Skin of body (tissue), 2 donors: Measurements from ENCODE around the gene LRRC8C. TPM values are rescaled to one million over a fixed set of nuclear protein-coding genes. Genes with fewer than 3 reads are reported as not detected.
"Not testable (repeated sequence)": the region's sequence is repeated elsewhere in the genome, so short reads cannot be mapped to it uniquely, and the experiment has no call there.

Experiments
- DNase-seq: peaks from one replicate; lab custom pipeline; 2025; lab: John Stamatoyannopoulos, UW
- total RNA-seq: library from RNA; depleted of rRNA; stranded (reverse); fragments of >200 nt; gene quantifications from one replicate; pipeline ENCODE4 v1.2.3, GENCODE V29; 2014

Gene LRRC8C
- total RNA-seq, 1 donor from 2014 or later, result 9.7 TPM

GRCh38 chr1:89703469-89703868, 70.5 kb downstream of the LRRC8C start:
- DNase-seq, result no peak

- DNase-seq, result no peak
Measured at GRCh38 chr1:89704014-89704413, 71.1 kb downstream of the LRRC8C start.

DNA sequence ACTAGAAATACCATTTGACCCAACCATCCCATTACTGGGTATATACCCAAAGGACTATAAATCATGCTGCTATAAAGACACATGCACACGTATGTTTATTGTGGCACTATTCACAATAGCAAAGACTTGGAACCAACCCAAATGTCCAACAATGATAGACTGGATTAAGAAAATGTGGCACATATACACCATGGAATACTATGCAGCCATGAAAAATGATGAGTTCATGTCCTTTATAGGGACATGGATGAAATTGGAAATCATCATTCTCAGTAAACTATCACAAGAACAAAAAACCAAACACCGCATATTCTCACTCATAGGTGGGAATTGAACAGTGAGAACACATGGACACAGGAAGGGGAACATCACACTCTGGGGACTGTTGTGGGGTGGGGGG, 72.0 kb downstream of the LRRC8C start:
- not testable (repeated sequence) for DNase-seq

DNA sequence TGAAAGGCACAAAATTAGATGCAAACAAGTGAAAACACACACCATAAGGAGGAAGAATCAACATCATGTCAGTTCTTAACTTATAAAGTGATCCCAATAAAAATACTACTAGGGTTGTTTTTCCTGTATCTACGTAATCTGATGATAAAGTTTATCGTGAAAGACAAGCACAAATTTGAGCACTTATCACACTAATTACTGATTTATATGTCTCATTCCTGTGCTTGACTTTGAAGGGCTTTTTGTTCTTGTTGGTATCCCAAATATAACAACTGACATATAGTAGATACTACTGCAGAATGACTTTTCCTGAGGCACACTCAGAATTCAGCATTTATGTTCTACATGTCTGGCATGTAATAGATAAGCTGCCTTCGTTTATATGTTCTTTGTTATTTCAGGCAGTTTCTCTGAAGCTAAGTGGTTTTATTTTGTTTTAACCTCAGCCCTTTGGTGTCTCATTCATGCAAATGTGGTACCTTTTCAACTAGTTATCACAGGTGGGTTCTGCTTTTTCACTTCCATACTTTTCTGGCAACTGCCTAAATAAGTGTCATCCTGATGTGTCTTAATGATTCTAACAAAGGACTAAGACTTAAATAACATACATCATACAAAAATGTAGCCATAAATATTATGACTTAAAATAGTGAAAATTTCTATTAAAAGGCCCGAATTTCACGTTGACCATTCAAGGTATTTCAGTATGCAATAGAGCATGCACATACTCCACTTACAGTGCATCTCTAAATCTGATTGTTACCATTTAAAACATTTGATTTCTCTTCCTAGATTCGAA, 73.2 kb downstream of the LRRC8C start:
- DNase-seq, result no peak

DNA sequence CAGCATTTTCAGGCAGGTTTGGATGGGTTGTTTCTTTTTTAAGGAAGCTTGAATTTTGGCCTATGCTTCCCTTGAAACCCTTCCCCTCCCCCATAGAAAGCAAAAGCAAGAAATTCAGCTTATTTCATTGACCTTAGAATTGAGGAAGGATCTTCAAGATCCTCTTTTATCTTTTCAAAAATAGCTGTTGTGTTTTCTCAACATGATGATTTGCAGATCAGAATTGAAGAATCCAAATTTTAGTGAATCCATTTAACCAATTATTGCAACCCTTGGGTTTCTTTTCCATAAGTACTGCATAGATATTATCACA, 73.7 kb downstream of the LRRC8C start:
- DNase-seq, result no peak

- DNase-seq, result no peak
Measured at GRCh38 chr1:89708751-89709375, 75.9 kb downstream of the LRRC8C start.

- no peak for DNase-seq
Measured at GRCh38 chr1:89710498-89711139, 77.7 kb downstream of the LRRC8C start.

- no peak for DNase-seq
Measured at GRCh38 chr1:89711140-89711778, 78.3 kb downstream of the LRRC8C start.

GRCh38 chr1:89712420-89712819, 79.5 kb downstream of the LRRC8C start:
- no peak for DNase-seq

DNA sequence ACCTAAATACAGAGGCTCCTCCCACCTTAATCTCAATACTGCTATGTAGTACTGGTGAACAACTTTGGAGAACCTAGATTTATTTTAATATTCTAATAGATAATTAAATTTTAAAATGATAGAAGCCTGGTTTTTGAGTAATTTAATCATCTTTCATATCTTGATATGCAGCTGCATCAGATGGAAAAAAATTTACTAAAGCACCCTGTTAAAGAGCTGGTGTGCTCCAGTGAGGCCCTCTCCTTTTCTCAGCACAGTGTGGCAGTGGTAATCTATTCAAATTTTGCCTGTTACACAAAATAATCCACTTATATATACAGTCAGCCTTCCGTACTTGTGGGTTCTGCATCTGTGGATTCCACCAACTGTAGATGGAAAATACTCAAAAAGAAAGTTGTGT, 82.8 kb downstream of the LRRC8C start:
- no peak for DNase-seq

DNA sequence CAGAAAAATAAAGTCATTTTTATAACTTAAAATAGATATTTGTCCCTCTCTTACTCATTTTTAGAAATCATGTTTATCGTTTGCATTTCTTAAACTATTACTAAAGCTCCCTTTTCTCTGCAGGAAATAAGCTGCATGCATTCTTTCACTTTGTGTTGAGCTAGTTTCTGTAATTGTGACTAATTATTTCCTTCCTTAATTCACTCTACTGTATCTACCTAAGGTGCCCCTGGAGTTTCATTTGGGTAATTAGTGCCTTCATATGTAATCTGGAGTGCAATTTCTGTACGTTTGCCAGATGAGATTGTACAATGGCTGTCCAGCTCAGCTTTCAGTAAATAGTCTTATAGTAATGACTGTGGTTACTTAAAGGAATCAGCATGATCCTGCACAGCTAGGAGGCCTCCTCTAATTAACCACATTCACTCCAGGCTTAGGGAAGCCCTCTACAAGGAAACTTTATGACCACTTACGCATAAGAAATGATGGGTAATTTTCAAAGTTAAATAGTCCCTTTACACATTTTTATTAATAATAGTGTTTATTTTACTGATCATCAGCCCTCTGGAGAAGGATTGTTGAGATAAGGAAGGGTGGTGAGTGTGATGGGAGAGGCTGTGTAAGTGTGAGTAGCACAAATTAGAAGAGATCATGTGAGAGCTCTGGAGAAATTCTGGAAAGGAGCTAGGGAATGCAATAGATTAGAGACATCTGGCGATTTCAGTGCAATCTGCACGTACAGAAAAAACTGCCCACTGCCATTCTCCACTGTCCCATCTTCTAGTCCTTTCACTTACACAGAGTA, 86.8 kb downstream of the LRRC8C start:
- peak; percentile 32 for DNase-seq

DNA sequence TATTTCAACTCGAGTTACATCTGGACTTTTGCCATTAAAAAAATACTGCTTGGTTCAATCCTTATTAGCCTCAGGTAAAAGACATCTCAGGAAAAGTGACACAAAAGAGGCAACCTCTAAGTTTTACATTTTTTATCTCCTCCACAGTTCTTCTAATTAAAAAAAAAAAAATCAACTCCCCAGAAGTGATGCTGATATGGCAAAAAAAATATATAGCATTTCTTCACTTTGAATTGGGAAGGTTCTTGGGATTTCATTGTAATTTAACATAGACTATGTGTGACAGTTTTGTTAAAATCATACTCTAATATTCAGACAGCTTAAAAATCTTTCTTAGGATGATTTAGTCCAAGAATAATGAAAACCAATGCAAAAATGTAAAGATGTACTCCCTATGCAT, 87.9 kb downstream of the LRRC8C start:
- no peak for DNase-seq

DNA sequence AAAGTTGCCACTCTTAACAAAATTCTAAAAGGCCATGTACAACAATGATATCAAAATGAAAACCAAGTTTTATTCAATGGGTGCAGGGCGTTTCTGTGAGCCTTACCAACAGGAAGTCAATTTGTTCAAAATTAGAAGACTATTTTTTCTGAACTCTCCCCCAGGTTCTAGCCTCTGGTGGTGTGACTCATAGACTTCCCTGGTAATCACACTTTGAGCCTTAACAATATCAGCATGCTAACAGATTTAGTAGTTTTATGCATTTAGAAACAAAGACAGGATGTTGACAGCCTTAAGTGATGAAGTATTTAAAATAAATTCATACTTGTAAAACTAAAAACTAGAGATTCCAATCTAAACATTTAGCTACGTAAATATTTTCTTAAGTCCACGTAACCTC, 88.4 kb downstream of the LRRC8C start:
- no peak for DNase-seq

- DNase-seq, result no peak
Measured at GRCh38 chr1:89723144-89723543, 90.2 kb downstream of the LRRC8C start.

DNA sequence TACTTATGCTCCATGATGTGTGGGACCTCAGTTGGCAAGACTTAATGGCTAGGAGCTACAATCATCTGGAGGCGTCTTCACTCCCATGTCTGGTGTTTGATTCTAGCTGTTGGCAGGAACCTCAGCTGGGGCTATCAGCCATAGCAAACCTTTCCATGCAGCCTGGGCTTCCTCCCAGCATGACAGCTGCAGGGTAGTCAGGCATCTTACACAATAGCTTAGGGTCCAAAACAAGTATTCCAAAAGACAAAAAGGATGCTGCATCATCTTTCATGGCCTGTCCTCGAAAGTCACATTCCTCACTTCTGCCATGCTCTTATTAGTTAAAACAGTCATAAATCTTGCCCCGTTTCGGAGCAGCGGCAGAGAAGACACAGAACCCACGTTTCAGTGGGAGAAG, 90.9 kb downstream of the LRRC8C start:
- peak; percentile 65 for DNase-seq

DNA sequence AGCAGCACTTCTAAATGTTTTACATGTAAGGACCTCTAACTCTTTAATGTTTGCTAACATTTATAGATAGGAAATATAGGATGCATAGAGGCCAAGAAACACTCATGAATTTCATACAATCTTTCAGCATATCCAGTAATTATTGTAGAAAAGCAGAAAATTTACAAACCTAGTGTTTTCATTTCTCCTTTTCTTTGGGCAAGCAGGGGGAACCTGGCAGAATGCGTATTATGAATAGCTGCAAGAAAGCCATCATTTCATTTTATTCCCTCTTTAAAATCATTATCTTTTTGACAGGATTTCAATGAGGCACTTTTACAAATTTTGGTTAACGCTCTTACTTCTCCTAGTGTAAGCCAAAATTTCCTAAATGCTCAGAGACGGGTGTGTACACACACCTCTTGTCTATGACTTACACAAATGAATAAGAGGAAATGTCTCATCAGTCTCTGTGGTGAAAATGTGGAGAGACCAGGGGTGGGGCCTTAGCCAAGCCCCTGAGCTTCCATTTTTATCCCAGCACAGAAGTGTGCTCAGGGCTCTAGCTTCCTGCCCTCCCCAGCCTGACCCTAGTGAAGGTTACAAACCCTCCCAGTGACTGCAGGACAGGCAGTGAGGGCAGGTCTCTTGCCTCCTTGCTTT, 91.6 kb downstream of the LRRC8C start:
- DNase-seq, result no peak

GRCh38 chr1:89725011-89725370, 92.1 kb downstream of the LRRC8C start:
- DNase-seq, result peak; percentile 96

GRCh38 chr1:89725631-89726030, 92.7 kb downstream of the LRRC8C start:
- no peak for DNase-seq

DNA sequence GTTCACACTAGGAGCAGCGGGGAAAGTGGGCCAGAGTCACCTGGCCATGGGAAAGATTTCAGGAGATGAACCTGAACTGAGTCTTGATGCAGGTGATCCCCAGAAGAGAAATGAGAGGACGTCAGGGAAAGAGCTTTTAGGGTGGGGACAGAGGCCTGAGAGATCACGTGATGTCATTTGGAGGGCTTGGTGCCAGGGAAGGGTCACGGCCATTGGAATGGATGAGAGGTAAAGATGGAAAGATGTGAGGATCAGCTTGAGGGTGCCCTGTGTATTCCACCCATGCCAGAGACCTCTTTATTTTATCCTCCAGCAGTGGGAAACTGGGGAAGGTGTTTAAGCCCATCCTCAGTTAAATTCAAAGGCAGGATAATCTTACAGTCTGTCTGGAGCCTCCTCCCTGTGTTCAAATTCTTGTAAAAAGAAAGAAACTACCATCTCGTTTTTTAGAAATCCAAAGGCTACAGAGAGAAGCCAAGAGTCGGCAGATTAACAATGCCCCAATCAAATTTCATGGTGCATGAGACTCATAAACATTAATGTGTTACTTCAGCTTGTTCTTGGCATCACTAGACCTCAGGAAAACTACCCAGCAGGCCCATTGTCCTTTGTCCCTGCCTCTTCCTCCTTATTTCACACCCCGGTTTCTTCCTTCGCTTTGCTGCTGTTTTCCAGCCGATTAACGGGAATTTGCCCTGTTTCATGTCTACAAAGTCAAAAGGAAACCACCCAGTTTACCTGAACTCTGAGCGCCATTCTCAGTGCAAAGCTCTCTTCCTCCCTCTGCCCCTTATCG, 94.8 kb downstream of the LRRC8C start:
- DNase-seq, result no peak

- no peak for DNase-seq
Measured at GRCh38 chr1:89728381-89728780, 95.5 kb downstream of the LRRC8C start.
